C4-2B (cell line): ENCODE measurements around the gene FAM124B.

ENCODE experiments used
- H3K27ac ChIP-seq: fragments of 450-650 bp; 2 replicates; pipeline ENCODE4 v1.5.1; 2017
- ZFX ChIP-seq: fragments of 450-650 bp; IDR thresholded peaks from 2 replicates; pipeline ENCODE4 v1.6.1; 2017
- TF ChIP-seq, protein P1 (sequence below): fragments of 450-650 bp; conservative IDR thresholded peaks from 2 replicates; pipeline ENCODE4 v1.5.1; 2017; ENCODE audit warnings: mild to moderate bottlenecking

Gene FAM124B

DNA sequence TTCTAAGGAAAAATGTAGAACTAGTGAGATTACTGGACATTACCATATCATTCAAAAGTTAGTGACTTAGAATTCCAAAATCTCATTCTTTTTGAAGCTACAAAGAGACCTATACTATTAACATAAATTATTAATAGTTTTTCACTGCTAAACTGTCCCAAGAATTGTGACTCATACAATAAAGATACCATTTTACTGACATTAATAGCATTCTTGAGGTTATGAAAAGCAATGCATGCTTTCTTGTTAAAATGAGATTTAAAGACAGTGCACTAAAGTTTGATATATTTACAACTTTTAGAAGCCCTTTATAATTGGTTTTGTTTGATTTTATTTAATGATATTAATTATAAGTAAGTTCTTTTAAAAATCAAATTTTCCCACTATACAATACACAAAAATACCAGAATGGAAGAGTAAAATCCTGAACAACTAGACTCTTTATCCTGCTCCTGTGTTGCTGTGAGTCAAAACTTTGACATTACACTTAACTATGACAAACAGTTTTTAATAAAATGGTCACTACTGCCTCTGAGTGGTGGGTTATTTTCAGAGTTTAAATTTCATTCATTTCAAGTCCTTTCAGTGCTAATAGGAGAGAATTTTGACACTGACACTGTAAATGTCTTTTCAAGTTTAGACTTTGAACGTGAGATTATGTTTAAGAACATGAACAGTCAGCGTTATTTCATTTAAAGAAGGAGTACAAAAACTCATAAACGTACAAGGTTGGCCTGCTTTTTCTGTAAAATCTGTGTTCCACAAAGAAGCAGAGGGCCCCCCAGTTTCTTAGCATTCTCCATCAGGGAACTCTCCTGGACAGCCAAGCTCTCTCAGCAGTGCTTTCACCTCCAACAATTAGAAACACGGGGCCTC is 54.5 kb downstream of the FAM124B start:
- no peak overlapping the region for H3K27ac ChIP-seq
- TF ChIP-seq, protein P1, sequence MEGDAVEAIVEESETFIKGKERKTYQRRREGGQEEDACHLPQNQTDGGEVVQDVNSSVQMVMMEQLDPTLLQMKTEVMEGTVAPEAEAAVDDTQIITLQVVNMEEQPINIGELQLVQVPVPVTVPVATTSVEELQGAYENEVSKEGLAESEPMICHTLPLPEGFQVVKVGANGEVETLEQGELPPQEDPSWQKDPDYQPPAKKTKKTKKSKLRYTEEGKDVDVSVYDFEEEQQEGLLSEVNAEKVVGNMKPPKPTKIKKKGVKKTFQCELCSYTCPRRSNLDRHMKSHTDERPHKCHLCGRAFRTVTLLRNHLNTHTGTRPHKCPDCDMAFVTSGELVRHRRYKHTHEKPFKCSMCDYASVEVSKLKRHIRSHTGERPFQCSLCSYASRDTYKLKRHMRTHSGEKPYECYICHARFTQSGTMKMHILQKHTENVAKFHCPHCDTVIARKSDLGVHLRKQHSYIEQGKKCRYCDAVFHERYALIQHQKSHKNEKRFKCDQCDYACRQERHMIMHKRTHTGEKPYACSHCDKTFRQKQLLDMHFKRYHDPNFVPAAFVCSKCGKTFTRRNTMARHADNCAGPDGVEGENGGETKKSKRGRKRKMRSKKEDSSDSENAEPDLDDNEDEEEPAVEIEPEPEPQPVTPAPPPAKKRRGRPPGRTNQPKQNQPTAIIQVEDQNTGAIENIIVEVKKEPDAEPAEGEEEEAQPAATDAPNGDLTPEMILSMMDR, result no peak
- no peak for TF ChIP-seq ZFX

DNA sequence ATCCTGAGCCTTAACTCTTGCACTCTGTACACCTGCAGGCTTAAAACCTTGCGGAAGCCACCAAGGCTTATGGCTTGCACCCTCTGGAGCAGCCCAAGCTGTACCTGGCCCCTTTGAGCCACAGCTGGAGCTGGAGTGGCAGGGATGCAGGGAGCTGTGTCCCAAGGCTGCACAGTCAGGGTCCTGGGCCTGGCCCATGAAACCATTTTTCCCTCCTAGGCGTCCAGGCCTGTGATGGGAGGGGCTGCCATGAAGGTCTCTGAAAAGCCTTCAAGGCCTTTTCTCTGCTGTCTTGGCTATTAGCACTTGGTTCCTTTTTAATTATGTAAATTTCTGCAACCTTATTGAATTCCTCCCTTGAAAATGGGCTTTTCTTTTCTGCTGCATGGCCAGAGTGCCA is 56.4 kb downstream of the FAM124B start:
- TF ChIP-seq ZFX, result no peak
- TF ChIP-seq, protein P1, result no peak
- H3K27ac ChIP-seq, result no peak overlapping the region

DNA sequence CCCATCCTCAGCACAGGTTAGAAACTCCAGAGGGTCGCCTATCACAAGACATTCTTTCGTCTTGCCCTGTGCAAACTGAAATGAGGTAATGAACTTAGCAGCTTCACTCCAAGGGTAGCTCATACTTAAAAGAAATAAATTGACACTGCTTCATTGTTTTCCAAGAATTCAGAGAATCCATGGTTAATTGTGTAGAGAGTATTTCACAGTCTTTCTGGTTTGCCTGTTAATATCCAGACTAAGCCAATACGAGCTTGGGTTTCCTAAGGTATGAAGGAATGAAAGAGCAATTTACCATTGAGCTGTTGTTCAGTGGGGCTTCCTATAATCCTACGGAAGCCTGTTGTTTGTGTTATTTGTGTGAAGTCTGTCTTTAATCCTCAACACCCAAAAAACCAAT is 58.7 kb downstream of the FAM124B start:
- H3K27ac ChIP-seq, result no peak overlapping the region
- TF ChIP-seq ZFX, result no peak
- TF ChIP-seq, protein P1, result no peak

GRCh38 chr2:224335991-224336390 is 65.9 kb downstream of the FAM124B start:
- no peak for TF ChIP-seq ZFX
- TF ChIP-seq, protein P1, result no peak
- H3K27ac ChIP-seq, result no peak overlapping the region

DNA sequence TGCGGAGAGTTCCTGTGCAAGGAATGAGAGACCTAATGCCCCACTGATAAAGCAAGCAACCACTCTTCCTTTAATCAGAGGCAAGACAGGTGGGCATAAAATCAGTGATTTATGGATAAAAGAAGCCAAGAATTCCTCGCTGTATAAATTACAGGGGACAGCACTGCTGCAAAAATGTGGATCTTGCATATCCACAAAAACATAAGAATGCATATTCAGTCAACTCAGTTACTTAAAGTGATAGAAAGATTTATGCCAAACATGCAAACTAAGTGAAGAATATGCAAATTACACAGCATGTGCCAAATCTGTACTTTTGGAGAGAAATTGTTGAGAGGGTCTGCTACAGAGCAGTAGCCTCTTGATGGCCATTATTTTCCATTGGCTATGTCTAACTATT is 67.2 kb downstream of the FAM124B start:
- TF ChIP-seq, protein P1, result no peak
- no peak for TF ChIP-seq ZFX
- no peak overlapping the region for H3K27ac ChIP-seq

DNA sequence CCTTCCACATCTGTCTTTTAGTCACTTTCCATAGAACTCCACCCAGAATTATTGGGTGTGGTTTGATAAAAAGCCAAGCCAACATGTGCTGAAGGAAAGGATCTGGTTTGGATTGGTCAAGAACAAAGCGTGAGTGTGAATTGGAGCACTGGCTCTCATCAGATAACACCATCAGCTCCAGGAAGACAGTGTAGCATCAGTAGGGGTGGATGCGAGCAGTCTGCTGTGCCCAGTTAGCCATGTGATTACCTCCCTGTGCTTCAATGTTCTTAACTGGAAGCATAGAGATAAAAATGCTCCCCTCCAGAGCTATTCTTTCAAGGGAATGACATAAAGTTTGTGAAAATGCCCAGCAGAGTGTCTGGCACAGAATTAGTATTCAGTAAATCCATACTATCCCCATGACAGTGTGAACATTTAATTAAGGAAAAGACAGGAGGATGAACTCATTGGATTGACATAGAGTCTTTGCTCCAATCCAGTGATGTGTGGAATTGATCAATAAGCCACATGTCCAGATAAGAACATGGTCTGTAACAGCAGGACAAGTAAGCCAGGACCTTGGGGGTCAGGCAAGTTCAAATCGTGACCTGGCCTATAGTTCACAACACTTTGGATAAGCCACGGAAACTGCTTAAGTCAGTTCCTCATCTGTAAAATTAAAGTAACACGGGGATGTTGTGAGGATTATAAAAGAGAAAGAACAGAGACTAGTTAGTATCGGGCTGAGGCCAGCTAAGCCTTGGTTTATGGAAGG is 68.0 kb downstream of the FAM124B start:
- TF ChIP-seq, protein P1, result no peak
- TF ChIP-seq ZFX, result no peak
- no peak overlapping the region for H3K27ac ChIP-seq

GRCh38 chr2:224331698-224332097 is 70.2 kb downstream of the FAM124B start:
- peak overlapping the region; percentile 63 for H3K27ac ChIP-seq
- TF ChIP-seq ZFX, result no peak
- TF ChIP-seq, protein P1, result no peak
